Stimulated activated CD4-positive, alpha-beta T cell treated with anti-CD3 and anti-CD28 coated beads, Interleukin-2, amount 100 ng/mL, for 48 hours (primary cell): ENCODE data around the gene SLAMF6.
"Not testable (repeated sequence)": the region's sequence is repeated elsewhere in the genome, so short reads cannot be mapped to it uniquely, and the experiment has no call there.

Source experiments
- DNase-seq, 2 donors: peaks; one replicate each; pipeline ENCODE4 v3.0.0-alpha.2; 2020

The SLAMF6 gene

DNA sequence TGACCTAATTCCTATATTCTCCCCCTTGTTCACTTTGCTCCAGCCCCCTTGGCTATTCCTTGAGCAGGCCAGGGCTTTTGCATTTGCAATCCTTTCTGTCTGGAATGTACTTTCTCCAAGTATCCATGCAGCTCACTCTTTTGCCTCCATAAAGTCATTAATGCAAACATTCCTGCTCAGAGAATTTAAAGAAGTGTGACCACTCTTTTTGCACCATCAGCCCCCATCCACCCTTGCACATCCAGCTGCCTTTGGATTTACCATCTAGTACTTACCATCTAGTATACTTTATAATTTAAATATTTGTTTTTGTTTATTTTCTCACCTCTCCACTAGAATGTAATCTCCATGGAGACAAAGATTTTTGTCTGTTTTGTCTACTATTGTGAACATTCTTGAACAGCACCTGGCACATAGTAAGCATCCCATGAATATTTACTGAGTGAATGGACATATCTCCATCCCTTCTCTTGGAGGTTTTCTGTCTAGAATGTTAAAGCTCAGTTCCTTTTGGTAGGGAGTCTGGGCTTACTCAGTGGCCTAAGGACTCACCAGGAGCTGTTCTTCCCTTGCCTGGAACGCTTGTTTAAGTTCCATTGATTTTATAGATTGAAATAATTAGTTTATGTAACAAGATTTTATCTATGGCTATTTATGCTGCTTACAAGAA is 22.6 kb downstream of the SLAMF6 start:
- no peak for DNase-seq

DNA sequence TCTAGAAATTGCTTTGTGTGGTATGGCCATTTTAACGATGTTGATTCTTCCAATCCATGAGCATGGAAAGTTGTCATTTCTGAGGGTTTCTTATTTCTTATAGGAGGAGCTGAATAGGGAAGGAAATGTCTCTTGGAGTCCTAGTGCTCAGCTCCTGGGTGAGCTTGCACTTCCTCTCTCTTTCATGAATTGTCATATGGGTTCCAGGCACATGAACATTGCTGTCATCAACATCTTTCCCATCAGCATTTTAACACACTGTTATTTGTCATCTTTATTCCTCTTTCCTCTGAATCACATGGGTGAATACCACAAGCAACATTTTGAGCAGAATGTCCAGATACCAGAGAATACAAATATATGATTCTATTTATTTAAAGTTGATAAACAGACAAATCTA is 23.4 kb downstream of the SLAMF6 start:
- DNase-seq: no peak

DNA sequence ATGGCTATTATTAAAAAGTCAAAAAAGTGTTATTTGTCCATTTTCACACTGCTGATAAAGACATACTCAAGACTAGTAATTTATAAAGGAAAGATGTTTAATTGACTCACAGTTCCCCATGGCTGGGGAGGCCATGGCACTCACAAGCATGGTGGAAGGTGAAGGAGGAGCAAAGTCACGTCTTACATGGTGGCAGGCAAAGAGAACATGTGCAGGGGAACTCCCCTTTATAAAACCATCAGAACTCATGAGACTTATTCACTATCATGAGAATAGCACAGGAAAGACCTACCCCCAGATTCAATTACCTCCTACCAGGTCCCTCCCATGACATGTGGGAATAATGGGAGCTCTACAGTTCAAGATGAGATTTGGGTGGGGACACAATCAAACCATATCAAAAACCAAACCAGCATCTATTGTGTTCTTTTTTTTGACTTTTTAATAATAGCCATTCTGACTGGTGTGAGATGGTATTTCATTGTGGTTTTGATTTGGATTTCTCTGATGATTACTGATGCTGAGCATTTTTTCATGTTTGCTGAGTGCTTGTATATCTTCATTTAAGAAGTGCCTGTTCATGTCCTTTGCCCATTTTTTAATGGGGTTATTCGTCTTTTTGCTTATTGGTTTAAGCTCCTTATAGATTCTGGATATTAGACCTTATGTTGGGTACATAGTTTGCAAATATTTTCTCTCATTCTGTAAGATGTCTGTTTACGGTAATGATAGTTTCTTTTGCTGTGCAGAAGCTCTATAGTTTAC is 24.6 kb downstream of the SLAMF6 start:
- not testable (repeated sequence) for DNase-seq

DNA sequence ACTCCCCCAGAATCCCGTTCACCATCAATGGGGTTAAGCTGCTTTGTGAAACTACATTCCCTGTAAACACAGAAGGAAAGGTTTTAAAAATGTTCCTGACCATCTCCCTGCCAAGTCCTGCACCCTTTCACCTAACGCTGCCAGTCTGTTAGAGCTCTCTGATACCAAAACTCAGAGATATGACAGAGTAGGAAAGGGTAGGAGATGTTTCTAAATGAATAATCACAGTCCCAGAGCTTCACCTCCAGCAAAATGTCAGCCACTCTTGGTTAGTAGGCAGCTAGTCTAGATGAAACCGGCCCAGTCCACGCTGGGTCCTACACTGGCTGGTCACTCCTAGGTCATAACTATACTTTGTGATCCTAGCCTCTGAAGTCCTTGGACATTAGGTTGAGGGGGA is 26.7 kb downstream of the SLAMF6 start:
- DNase-seq: no peak

DNA sequence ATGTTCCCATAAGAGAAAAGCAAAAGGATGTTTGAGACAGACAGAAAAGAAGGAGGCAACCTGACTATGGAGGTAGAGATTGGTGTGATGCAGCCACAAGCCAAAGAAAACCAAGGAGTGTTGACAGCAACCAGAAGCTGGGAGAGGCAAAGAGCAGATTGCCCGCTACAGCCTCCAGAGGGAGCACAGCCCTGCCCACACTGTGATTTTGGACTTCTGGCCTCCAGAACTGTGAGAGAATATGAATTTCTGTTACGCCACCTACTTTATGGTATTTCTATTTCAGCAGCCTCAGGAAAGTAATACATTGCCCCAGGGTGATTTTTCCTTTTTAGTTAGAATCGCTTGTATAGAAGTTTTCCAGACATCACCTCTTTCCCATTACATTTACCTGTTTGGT is 28.4 kb downstream of the SLAMF6 start:
- DNase-seq: no peak

DNA sequence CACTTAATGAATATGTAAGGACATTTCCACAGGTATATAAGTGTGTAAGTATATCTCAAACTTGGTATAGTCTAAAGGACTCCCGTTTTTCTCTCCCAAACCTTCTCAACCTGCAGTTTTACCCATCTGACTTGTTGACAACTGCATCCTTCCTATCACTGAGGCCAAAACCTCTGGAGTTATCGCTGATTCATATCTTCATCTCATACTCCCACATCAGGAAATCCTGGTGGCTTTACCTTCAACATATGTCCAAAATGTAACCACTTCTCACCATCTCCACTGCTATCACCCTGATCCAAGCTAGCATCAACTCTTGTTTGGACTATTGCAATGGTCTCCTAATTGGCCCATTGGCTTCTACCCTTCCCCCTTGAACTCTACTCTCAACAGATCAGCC is 30.4 kb downstream of the SLAMF6 start:
- no peak for DNase-seq

DNA sequence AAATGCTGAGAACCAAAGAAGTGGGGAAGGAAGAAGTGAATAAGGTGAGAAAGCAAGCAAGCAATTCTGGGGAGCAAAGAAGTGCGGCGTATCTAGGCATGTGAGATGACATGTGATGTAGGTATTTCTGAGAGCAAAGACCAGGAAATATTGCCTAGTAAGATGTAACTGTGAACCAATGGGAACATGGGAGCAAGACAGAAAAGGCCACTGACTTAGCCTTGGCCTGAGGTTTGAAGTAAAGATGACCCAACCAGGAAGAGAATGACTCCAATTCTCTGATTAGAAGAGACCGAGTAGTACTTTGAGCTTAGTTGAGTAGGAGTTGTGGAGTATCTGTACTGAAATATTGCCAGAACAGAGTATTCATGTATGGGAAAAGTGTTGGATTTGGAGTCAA is 31.1 kb downstream of the SLAMF6 start:
- DNase-seq: no peak

DNA sequence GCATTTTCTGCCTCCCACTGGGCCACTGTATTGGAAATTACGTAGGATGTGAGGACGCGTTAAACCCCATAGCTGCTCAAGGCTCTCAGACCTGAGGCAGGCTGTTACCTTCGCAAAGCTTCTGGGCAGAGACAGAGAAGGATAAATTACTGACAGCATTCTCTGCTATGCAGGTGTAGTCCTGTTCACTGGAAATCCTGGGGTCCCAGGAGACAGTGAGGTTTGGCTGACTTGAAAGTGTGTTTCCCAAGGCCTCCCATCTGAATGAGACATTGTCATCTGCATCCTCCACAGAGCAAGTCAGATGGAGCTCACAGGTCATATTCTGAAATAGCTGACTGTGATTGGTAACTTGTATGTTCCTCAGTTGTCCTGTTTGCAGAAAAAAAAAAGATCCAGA is 32.0 kb downstream of the SLAMF6 start:
- no peak for DNase-seq

DNA sequence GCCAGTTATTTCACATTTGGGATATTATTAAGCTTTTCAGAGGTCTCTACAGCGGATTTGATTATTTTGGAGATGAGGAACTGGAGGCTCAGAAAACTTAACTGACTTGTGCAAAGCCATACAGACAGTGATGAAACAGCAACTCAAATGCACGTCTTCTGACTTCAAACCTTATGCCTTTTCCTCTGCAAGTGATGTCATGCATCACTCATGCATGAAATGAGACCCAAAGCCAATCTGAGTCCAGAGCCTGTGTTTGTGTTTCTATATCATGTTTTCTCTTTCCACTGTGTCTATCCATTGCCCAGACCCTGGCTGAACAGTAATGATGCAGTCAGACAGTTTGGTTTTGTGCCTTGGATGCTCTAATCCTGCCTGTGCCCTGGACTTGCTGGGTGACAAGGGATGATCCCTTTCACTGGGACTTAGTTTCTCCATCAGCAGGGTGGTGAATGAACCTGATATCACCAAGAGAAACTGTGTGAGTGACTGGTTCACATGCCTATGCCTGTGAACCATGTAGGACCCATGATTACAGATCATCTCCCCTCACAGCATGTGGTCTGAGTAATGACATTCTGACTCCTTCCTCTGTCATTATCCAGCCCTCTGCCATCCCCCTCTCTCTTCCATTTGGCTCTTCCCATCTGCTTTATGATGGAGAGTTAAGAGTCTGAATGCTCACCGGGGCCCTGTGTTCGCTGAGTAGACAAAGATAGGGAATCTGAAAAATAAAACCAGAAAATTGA is 33.4 kb downstream of the SLAMF6 start:
- no peak for DNase-seq

DNA sequence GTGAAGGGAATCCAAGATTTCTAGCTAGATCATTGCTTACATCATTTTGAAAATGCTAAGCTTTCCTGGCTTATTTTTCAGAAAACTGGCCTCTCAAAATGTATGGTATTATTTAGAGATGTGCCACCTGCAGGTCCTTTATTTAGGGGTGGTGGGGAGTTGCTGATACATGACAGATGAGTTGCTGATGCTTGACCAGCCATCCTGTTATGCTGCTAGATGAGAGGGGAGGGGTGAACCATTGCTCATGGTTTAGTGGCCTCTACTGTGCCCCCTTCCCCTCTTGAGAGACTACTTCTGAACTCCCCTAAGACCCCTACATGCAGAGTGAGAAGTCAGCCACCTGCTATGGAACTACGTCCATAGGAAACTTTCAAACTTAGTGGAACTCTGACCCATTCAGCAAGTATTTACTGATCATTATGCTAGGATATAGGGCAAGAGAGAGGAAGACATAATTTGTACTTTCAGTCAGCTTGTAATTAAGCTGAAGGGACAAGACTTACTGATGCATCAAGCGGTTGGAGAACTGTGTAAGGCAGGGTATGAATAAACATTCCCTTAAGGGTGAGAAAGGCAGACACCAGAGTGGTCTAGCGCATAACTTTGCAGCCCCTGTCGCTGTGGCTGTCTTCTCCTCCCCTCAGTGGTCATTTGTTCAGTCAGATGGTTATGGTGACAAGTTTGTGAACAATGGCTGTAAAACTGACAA is 34.6 kb downstream of the SLAMF6 start:
- DNase-seq: no peak

DNA sequence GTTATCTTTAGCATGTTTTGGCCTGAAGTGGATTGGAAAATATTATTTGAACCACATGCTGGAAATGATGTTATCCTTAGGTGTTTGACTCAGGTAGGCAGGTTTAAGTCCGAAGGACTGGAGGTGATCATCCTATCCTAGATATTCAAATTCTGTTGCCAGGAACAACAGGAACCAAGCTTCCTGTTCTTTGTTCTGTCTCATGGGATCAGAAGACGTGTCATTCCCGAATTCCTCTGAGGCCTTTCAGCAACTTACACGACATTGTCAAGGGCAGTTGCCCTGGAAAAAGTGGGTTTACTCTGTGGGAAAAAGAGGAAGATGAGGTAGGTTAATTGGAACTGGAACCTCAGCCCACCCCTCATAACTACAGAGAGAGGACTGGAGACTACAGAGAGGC is 36.6 kb downstream of the SLAMF6 start:
- no peak for DNase-seq

DNA sequence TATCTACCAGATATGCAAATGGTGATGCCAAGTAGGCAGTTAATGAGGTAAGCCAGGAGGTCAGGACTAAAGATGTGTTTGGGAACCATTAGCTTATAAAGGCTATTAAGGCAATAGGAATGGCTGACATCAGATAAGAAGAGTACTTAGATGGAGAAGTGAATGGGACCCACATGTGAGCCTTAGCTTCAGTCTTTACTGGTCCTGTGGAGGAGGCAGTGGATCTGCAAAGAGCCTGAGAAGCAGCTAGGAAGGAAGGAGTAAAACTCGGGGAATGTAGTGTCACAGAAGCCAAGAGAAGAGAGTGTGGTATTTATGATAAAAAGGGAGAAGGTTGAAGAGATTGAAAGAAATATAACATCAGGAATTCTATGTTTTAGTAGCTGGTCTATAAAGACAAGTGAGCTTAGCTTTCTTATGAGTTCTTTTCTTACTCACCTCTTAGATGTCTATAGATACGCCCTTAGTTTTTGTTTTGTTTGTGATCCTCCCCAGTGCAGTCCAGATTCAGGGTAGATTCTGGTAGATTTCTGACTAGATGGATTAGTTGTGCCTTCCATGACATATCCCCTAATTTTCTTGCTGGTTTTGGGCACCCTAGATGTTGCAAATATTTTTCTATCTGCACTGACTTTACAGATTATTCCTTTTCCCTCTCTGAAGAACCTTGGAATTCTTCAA is 39.4 kb downstream of the SLAMF6 start:
- DNase-seq: no peak

DNA sequence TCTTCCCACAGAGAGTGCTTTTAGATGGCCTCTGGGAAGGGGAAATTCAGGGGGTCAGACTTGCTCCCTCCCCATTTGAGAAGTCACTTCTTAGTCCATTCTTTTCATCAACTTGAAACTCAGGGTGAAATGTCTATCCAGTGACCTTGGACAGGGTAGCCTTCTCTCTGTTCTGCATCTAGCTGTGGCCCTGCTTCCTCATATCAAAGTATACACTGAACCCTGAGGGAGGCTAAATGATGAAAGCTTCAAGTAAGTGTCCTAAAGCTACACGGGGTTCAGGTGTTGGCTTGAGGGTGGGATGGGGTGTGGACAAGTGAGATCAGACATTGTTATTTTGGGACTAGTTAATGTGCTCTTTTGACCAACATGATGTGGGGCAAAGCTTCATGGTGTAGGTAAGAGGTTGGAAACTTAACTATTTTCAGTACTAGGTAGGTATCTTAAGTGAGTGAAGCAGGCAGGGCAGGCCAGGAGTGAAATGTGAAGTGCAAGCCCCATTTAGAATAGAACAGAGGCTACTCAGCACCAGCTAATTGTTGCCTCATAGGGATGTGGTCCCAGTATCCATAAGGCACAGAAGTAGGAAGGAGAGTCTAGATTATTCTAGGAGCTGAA is 41.0 kb downstream of the SLAMF6 start:
- DNase-seq: no peak

DNA sequence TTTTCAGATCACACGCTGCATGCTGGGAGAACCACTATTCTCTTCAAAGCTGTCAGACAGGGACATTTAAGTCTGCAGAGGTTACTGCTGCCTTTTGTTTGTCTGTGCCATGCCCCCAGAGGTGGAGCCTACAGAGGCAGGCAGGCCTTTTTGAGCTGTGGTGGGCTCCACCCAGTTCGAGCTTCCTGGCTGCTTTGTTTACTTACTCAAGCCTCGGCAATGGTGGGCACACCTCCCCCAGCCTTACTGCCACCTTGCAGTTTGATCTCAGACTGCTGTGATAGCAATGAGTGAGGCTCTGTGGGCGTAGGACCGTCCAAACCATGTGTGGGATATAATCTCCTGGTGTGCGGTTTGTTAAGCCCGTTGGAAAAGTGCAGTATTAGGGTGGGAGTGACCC is 42.3 kb downstream of the SLAMF6 start:
- not testable (repeated sequence) for DNase-seq

DNA sequence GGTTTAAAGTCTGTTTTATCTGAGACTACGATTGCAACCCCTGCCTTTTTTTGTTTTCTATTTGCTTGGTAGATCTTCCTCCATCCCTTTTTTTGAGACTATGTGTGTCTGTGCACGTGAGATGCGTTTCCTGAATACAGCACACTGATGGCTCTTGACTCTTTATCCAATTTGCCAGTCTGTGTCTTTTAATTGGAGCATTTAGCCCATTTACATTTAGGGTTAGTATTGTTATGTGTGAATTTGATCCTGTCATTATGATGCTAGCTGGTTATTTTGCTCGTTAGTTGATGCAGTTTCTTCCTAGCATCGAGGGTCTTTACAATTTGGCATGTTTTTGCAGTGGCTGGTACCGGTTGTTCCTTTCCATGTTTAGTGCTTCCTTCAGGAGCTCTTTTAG is 44.0 kb downstream of the SLAMF6 start:
- not testable (repeated sequence) for DNase-seq

DNA sequence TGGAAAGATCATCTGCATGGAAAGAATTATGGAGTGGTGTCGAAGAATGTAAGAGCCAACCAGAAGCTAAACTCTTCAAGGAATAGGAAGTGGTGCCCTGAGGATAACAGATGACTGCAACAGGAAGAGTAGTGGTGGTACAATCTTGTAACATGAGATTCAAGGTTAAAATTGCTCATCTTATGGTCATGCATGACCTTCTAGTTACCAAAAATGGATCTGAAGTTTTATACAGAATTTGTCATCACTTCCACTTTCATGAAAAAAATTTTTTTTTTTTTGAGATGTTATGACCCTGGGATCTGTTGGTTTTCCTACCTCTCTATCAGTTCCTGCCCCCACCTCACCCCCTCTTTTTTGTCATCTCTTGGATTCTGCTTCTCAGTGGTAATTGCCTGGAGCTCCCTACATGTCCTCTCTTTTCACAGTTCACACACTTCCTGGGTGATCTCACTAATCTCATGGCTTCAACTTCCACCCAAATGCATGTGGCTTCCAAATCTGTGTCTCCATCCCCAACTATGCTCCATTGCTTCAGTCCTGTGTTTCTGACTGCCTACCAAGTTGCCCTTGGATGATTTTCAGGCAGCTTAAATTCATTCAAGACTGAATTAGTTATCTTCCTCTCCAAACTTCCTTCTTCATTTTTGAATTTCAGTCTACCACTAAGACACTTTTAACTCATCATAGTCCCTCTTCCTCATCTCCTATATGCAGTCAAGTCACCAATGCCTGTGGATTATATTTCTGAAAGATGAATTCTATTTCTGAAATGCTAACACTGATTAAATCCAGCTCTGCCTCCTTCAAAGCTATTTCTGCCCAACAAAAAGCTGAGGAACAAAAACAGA is 48.4 kb downstream of the SLAMF6 start:
- DNase-seq: no peak

DNA sequence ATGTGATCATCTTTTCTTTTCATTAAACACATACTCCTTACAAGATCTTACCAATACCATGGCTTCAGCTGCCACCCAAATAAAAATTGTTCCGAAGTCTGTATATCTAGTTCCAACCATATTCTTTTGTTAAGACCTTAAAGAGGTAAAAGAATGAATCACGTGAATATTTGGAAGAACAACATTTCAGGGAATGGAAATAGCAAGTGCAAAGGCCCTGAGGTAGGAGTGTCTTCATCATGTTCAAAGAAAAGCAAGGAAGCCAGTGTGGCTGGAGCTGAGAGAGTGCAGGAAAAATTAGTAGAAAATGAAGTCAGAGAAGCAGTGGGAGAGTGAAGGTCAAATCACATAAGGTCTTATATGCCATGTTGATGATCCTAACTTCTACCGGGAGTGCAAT is 50.9 kb downstream of the SLAMF6 start:
- no peak for DNase-seq

DNA sequence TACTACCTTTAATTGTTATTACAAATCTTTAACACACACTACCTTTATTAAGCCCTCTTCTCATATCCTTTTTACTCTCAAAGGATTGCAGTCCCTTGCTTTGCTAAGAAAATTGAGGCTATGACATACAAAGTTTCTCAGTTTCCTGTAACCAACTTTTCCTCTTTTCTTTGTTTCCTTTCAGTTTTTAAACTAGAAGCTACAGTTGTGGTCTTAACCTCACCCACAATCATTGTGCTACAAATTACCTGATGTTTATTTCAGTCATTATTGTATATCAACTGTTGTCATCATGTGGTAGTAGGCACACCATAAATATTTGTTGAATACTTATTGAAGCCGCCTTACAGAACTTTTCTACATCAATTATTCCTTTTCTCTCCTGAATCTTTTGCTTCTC is 51.8 kb downstream of the SLAMF6 start:
- no peak for DNase-seq

DNA sequence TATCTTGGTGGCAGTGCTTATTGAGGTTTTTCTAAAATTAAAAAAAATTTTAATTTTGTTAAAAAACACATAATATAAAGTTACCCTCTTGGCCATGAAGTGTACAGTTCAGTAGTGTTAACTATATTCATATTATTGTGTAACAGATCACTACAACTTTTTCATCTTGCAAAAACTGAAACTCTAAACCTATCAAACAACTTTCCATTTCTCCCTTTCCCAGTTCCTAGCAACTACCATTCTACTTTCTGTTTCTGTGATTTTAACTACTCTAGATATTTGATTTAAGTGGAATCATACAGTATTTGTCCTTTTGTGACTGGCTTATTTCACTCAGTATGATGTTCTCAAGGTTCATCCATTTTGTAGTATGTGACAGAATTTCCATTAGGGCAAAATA is 55.5 kb downstream of the SLAMF6 start:
- DNase-seq: no peak

DNA sequence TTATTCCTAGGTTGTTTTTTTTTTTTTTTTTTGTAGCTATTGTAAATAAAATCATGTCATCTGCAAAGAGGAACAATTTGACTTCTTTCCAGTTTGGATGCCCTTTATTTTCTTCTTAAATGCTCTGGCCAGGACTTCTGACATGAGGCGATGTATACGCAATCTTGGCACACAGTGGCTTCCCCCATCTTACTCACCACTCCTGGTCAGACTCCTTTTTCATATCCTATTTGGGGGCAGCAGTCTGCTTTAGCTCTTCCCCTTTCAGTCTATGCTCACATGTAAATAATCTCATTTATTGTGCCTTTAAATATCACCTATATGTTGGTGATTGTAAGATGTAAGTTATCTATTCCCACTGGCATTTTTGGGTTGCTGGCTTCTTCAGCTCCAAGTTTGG is 56.1 kb downstream of the SLAMF6 start:
- no peak for DNase-seq

DNA sequence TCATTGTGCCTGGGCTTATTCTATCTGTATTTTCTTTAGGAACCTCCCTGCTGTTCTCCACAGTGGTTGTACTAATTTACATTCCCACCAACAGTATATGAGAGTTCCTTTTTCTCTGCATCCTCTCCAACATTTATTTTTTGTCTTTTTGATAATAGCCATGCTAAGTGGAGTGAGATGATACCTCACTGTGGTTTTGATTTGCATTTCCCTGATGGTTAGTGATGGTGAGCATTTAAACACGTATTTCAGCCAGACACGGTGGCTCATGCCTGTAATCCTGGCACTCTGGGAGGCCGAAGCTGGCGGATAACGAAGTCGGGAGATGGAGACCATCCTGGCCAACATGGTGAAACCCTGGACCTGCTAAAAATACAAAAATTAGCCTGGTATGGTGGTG is 57.9 kb downstream of the SLAMF6 start:
- no peak for DNase-seq
